Liver (tissue), 3 donors: Measurements from ENCODE around the gene KCNJ11.
A peak's percentile ranks its signal among the peaks of the same experiment; 100 is the strongest.

Experiments
- EGR1 ChIP-seq, 2 donors: IDR thresholded peaks; 2 replicates each; pipeline ENCODE4 v1.6.1; 2016 to 2018; ENCODE audit warnings: antibody characterized with exemption in 2 of 2, low read depth in 2 of 2
- FOXA2 ChIP-seq: IDR thresholded peaks from 2 replicates; pipeline ENCODE4 v1.6.1; 2016; ENCODE audit warnings: antibody characterized with exemption
- GABPA ChIP-seq, 2 donors: IDR thresholded peaks in 1 of 2; conservative IDR thresholded peaks in 1 of 2; 2 replicates each; pipeline ENCODE4 v1.6.1; 2016; ENCODE audit warnings: antibody characterized with exemption in 2 of 2, mild to moderate bottlenecking in 1 of 2, moderate library complexity in 1 of 2
- HNF4A ChIP-seq, 2 donors: conservative IDR thresholded peaks; 2 replicates each; pipeline ENCODE4 v1.6.1; 2016; ENCODE audit warnings: antibody characterized with exemption in 2 of 2, mild to moderate bottlenecking in 2 of 2
- RXRA ChIP-seq, 2 donors: IDR thresholded peaks; 2 replicates each; pipeline ENCODE4 v1.6.1; 2017 to 2018; ENCODE audit warnings: antibody characterized with exemption in 2 of 2, mild to moderate bottlenecking in 1 of 2
- SP1 ChIP-seq: IDR thresholded peaks from 2 replicates; pipeline ENCODE4 v1.6.1; 2018; ENCODE audit warnings: antibody characterized with exemption, mild to moderate bottlenecking
- YY1 ChIP-seq: IDR thresholded peaks from 2 replicates; pipeline ENCODE4 v1.6.1; 2016; ENCODE audit warnings: antibody characterized with exemption, mild to moderate bottlenecking
- TF ChIP-seq, protein P1 (sequence below): IDR thresholded peaks from 2 replicates; pipeline ENCODE4 v1.6.1; 2016; ENCODE audit warnings: antibody characterized with exemption
- TF ChIP-seq, protein P2 (sequence below): fragments of 150-350 bp; IDR thresholded peaks from 2 replicates; pipeline ENCODE4 v1.5.1; 2017; ENCODE audit warnings: improper control_type of control experiment, low read depth, low read length; ENCODE audit not compliant: missing input control
- TF ChIP-seq, protein P3 (sequence below): IDR thresholded peaks from 2 replicates; pipeline ENCODE4 v1.6.1; 2016; ENCODE audit warnings: antibody characterized with exemption
- donor health status: healthy.
- donor health status: healthy.

DNA sequence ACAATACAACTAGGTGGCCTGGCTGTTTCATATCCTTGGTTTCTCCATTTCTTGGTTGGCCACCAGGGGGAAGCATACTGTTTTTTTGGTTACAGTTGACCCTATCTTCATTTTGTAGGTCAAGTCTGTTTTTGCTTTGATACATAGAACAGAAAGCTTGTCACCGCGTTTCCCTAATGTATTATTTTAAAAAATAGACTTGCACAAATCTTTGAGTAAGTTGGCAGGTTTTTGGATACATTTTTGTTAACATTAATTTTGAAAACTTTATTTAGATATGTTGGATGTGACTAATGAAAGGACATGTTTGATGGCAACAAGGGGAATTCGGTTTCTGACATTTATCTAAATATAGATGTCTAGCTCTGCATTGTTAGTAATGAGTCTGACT, 33.9 kb downstream of the KCNJ11 start:
- TF ChIP-seq, protein P1, sequence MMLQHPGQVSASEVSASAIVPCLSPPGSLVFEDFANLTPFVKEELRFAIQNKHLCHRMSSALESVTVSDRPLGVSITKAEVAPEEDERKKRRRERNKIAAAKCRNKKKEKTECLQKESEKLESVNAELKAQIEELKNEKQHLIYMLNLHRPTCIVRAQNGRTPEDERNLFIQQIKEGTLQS = no peak
- TF ChIP-seq, protein P2, sequence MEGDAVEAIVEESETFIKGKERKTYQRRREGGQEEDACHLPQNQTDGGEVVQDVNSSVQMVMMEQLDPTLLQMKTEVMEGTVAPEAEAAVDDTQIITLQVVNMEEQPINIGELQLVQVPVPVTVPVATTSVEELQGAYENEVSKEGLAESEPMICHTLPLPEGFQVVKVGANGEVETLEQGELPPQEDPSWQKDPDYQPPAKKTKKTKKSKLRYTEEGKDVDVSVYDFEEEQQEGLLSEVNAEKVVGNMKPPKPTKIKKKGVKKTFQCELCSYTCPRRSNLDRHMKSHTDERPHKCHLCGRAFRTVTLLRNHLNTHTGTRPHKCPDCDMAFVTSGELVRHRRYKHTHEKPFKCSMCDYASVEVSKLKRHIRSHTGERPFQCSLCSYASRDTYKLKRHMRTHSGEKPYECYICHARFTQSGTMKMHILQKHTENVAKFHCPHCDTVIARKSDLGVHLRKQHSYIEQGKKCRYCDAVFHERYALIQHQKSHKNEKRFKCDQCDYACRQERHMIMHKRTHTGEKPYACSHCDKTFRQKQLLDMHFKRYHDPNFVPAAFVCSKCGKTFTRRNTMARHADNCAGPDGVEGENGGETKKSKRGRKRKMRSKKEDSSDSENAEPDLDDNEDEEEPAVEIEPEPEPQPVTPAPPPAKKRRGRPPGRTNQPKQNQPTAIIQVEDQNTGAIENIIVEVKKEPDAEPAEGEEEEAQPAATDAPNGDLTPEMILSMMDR = peak; percentile 75
- TF ChIP-seq SP1 = no peak
- peak; percentile 30 for TF ChIP-seq YY1
- TF ChIP-seq FOXA2 = no peak
- TF ChIP-seq HNF4A (conservative IDR thresholded peaks at IDR 0.05) = no peak
- TF ChIP-seq RXRA (IDR thresholded peaks at IDR 0.05) = peak in 1 of 2 donors; percentile 38
- TF ChIP-seq GABPA (IDR thresholded peaks at IDR 0.05 in 1 of 2, conservative IDR thresholded peaks at IDR 0.05 in 1 of 2) = no peak
- no peak for TF ChIP-seq EGR1 (IDR thresholded peaks at IDR 0.05; ENCODE audit: low read depth in 2 of 2)
- TF ChIP-seq, protein P3, sequence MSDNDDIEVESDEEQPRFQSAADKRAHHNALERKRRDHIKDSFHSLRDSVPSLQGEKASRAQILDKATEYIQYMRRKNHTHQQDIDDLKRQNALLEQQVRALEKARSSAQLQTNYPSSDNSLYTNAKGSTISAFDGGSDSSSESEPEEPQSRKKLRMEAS = no peak
